ENCODE results near the gene MANBA.
"Not testable (repeated sequence)": the region's sequence is repeated elsewhere in the genome, so short reads cannot be mapped to it uniquely, and the experiment has no call there.

MANBA gene

GRCh38 chr4:102730968-102731533 is 29.7 kb downstream of the MANBA start:
- TF ChIP-seq, protein P1, sequence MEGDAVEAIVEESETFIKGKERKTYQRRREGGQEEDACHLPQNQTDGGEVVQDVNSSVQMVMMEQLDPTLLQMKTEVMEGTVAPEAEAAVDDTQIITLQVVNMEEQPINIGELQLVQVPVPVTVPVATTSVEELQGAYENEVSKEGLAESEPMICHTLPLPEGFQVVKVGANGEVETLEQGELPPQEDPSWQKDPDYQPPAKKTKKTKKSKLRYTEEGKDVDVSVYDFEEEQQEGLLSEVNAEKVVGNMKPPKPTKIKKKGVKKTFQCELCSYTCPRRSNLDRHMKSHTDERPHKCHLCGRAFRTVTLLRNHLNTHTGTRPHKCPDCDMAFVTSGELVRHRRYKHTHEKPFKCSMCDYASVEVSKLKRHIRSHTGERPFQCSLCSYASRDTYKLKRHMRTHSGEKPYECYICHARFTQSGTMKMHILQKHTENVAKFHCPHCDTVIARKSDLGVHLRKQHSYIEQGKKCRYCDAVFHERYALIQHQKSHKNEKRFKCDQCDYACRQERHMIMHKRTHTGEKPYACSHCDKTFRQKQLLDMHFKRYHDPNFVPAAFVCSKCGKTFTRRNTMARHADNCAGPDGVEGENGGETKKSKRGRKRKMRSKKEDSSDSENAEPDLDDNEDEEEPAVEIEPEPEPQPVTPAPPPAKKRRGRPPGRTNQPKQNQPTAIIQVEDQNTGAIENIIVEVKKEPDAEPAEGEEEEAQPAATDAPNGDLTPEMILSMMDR (IDR thresholded peaks at IDR 0.05; ENCODE audit: control extremely low read depth, extremely low read depth, low read depth, missing control alignments): no peak
- DNase-seq (ENCODE audit: extremely low spot score): no peak
- CTCF ChIA-PET: interaction anchor here (0.8 to 1.4 kb wide), 4 partner anchors 9 to 278 kb away, joined by 3 to 4 read pairs (median 3); no protein-coding TSS in a partner anchor
- POLR2A ChIA-PET: no interaction called here

- POLR2A ChIA-PET; DNase-seq (ENCODE audit: extremely low spot score): not testable (repeated sequence)
- CTCF ChIA-PET: interaction anchor here (1.2 to 1.5 kb wide), 4 partner anchors 12 to 72 kb away, joined by 3 to 5 read pairs (median 4); no protein-coding TSS in a partner anchor
Measured at GRCh38 chr4:102729486-102729885, 31.3 kb downstream of the MANBA start.

DNA sequence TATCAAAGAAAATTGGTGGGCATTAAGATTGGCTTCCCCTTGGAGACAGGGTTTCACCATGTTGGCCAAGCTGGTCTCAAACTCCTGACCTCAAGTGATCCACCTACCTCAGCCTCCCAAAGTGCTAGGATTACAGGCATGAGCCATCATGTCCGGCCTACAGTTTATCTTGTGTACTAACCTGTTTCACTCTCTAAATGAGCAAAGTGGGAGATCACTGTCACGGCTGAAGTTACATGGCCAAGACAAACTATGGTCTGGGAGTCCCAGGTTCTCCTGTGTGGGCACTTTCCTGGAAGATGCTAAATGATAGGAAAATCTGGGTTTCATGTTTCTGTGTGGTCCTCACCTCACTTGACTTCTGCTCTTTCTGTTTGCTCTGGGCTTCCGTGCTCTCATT is 33.8 kb downstream of the MANBA start:
- POLR2A ChIA-PET; DNase-seq (ENCODE audit: extremely low spot score): not testable (repeated sequence)
- CTCF ChIA-PET: interaction anchor here (1.3 to 1.6 kb wide), 2 partner anchors 10 to 19 kb away, joined by 3 to 4 read pairs; no protein-coding TSS in a partner anchor

- no peak for DNase-seq (ENCODE audit: extremely low spot score)
- POLR2A ChIA-PET: no interaction called here
- TF ChIP-seq, protein P1 (IDR thresholded peaks at IDR 0.05; ENCODE audit: control extremely low read depth, extremely low read depth, low read depth, missing control alignments): no peak
- CTCF ChIA-PET: interaction anchor here (1.6 kb wide), 1 partner anchor 20 kb away, joined by 4 read pairs; no protein-coding TSS in a partner anchor
Measured at GRCh38 chr4:102726068-102726467, 34.7 kb downstream of the MANBA start.

- no peak for DNase-seq (ENCODE audit: extremely low spot score)
- POLR2A ChIA-PET: no interaction called here
- TF ChIP-seq, protein P1 (IDR thresholded peaks at IDR 0.05; ENCODE audit: control extremely low read depth, extremely low read depth, low read depth, missing control alignments): no peak
- CTCF ChIA-PET: no interaction called here
Measured at GRCh38 chr4:102725229-102725628, 35.5 kb downstream of the MANBA start.

GRCh38 chr4:102723511-102723910 is 37.3 kb downstream of the MANBA start:
- TF ChIP-seq, protein P1 (IDR thresholded peaks at IDR 0.05; ENCODE audit: control extremely low read depth, extremely low read depth, low read depth, missing control alignments): no peak
- no peak for DNase-seq (ENCODE audit: extremely low spot score)
- ChIA-PET POLR2A (no interaction called here), CTCF (interaction anchor here (1.2 to 1.5 kb wide), 2 partner anchors 15 to 20 kb away, joined by 3 read pairs; no protein-coding TSS in a partner anchor)

- POLR2A ChIA-PET: no interaction called here
- CTCF ChIA-PET: interaction anchor here (1.2 kb wide), 1 partner anchor 16 kb away, joined by 3 read pairs; no protein-coding TSS in a partner anchor
- no peak for DNase-seq (ENCODE audit: extremely low spot score)
- TF ChIP-seq, protein P1 (IDR thresholded peaks at IDR 0.05; ENCODE audit: control extremely low read depth, extremely low read depth, low read depth, missing control alignments): no peak
Measured at GRCh38 chr4:102722740-102723139, 38.0 kb downstream of the MANBA start.

- CTCF ChIA-PET; DNase-seq (ENCODE audit: extremely low spot score); POLR2A ChIA-PET: not testable (repeated sequence)
Measured at GRCh38 chr4:102718833-102719575, 41.8 kb downstream of the MANBA start.

All from GM10248 (cell line).